Measurements from ENCODE around the gene ECM1. TPM values are rescaled to one million over a fixed set of nuclear protein-coding genes. Genes with fewer than 3 reads are reported as not detected.

ECM1 gene
- total and polyA plus RNA-seq, 2 experiments from 2014 or later = 0.74 to 1.1 TPM

GRCh38 chr1:150516616-150517015 lies 8.7 kb downstream of the ECM1 start:
- no peaks in the 10 kb centered on the region; the same call in 2 of the 3 replicates for H3K9me3 Mint-ChIP-seq
- Histone ChIP-seq H3K27ac (ENCODE audit: low read depth) (no peak overlapping the region), H3F3A (replicated peaks; ENCODE audit: low read depth) (0 out of 2 replicates have a peak, but pooled peaks cover 17% of the 10 kb centered on the region), H3K27me3 (ENCODE audit: insufficient read depth) (no peaks in the 10 kb centered on the region), H3K4me3 (peak overlapping the region; percentile 81), H3K4me2 (peak overlapping the region; percentile 91), H3K79me2 (replicated peaks; ENCODE audit: insufficient read depth) (no peaks in the 10 kb centered on the region), H2AFZ (peak overlapping the region; percentile 93), H3K9me2 (ENCODE audit: insufficient read depth) (no peaks in the 10 kb centered on the region), H3K4me1 (ENCODE audit: insufficient read depth) (peaks cover 7% of the 10 kb centered on the region; the same call in 1 of the 2 replicates), H3K36me3 (ENCODE audit: insufficient read depth) (no peaks in the 10 kb centered on the region), H4K20me1 (replicated peaks; ENCODE audit: insufficient read depth) (no peaks in the 10 kb centered on the region)
- peak overlapping the region; percentile 91 for H3K4me3 Mint-ChIP-seq
- DNase-seq (ENCODE audit: low spot score) (peak; percentile 19), ATAC-seq (no peak)
- peaks cover 5% of the 10 kb centered on the region; the same call in 1 of the 3 replicates for H3K36me3 Mint-ChIP-seq (ENCODE audit: low read depth)
- H3K27ac Mint-ChIP-seq = peak overlapping the region; percentile 42; the same call in 1 of the 2 replicates
- no peak for TF ChIP-seq EZH2phosphoT487 (IDR thresholded peaks at IDR 0.05; ENCODE audit: unreplicated experiment)
- peak in 1 of 2 experiments; percentile 46; a peak in 3 of 4 replicates for TF ChIP-seq CTCF (conservative IDR thresholded peaks at IDR 0.05; ENCODE audit: low read depth in 2 of 2)
- peaks cover 8% of the 10 kb centered on the region for H3K4me1 Mint-ChIP-seq
- H3K27me3 Mint-ChIP-seq (ENCODE audit: insufficient read depth, low read depth, poor library complexity) = peaks cover 20% of the 10 kb centered on the region

GRCh38 chr1:150521196-150521968 lies 13.5 kb downstream of the ECM1 start:
- no peak overlapping the region for H3K4me3 ChIP-seq
- no peak overlapping the region for H2AFZ ChIP-seq
- Mint-ChIP-seq H3K36me3 (ENCODE audit: low read depth) (no peaks in the 10 kb centered on the region), H3K27ac (no peak overlapping the region), H3K9me3 (no peaks in the 10 kb centered on the region), H3K27me3 (ENCODE audit: insufficient read depth, low read depth, poor library complexity) (peaks cover 3% of the 10 kb centered on the region), H3K4me3 (no peak overlapping the region), H3K4me1 (peaks cover 5% of the 10 kb centered on the region)
- H3K9me2 ChIP-seq (ENCODE audit: insufficient read depth) = no peaks in the 10 kb centered on the region
- H3K27ac ChIP-seq (ENCODE audit: low read depth) = no peak overlapping the region
- peaks cover 5% of the 10 kb centered on the region; the same call in 1 of the 2 replicates for H3K4me1 ChIP-seq (ENCODE audit: insufficient read depth)
- DNase-seq (ENCODE audit: low spot score) (no peak), ATAC-seq (no peak)
- no peaks in the 10 kb centered on the region for H3K36me3 ChIP-seq (ENCODE audit: insufficient read depth)
- no peaks in the 10 kb centered on the region for H3K79me2 ChIP-seq (replicated peaks; ENCODE audit: insufficient read depth)
- H3K4me2 ChIP-seq = no peak overlapping the region
- H3F3A ChIP-seq (replicated peaks; ENCODE audit: low read depth) = 0 out of 2 replicates have a peak, but pooled peaks cover 10% of the 10 kb centered on the region
- no peaks in the 10 kb centered on the region for H3K27me3 ChIP-seq (ENCODE audit: insufficient read depth)
- no peaks in the 10 kb centered on the region for H4K20me1 ChIP-seq (replicated peaks; ENCODE audit: insufficient read depth)
- TF ChIP-seq EZH2phosphoT487 (IDR thresholded peaks at IDR 0.05; ENCODE audit: unreplicated experiment) = no peak
- no peak for TF ChIP-seq ZNF462 (CRISPR knock-in tag; IDR thresholded peaks at IDR 0.05)
- TF ChIP-seq ZNF331 (CRISPR knock-in tag; IDR thresholded peaks at IDR 0.05; ENCODE audit: low read depth) = no peak
- TF ChIP-seq CREB1 (CRISPR knock-in tag; IDR thresholded peaks at IDR 0.05; ENCODE audit: low read depth) = no peak
- no peak for TF ChIP-seq CTCF (conservative IDR thresholded peaks at IDR 0.05; ENCODE audit: low read depth in 2 of 2)
- TF ChIP-seq JUNB (IDR thresholded peaks at IDR 0.05; ENCODE audit: unreplicated experiment) = no peak
- no peak for TF ChIP-seq EZH2 (IDR thresholded peaks at IDR 0.05; ENCODE audit: low read depth, unreplicated experiment)
- no peak for TF ChIP-seq ZNF114 (CRISPR knock-in tag; IDR thresholded peaks at IDR 0.05)
- TF ChIP-seq STAT1 (IDR thresholded peaks at IDR 0.05; ENCODE audit: unreplicated experiment) = no peak
